ENCODE measurements around the gene PHACTR2.

Gene PHACTR2

DNA sequence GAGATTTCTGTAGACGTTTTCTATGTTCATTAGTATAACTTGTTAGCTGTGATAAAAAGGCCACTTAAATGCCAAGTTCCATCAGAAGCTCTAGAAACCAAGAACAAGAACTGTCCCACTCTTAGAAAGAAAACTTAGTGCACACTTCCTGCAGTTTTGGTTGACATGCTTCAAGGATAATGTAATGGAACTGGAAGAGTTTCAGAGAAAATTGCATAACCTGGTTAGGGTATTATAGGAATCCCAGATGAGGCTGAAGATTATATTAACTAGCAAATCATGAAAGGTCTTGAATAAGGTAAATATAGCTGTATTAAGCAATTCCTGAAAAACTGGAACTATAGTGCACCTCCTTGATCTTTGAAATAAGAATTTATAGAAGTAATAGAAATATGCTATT lies 1.8 kb upstream of the PHACTR2 start:
- no peak for DNase-seq

DNA sequence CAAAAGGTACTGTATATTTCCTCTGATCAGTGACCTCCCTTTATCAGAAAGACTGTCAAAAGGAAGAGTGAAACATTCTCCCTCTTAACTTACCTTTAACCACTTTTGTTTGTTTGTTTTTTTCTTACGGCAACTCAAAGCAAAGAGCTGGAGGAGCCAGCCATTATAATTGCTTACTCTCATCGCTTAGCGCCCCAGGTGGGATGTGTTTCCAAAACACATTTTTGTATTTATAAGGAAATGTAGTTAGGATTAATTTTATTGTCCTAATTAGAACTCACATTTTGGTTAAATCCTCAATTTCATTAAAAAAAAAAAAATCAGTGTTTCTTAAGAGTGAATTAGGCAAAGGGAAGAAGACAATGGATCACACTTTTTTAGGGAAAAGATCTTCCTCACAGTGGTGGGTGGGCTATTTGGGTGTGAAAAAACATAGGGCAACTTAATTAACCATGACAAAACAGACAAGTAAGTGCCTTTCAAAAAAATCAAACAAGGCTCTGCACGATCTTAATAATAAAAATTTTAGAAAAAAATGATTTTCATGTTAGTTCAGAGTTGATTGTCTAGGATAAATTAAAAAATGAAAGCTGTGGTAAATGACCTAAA lies 1.2 kb upstream of the PHACTR2 start:
- DNase-seq, result no peak

DNA sequence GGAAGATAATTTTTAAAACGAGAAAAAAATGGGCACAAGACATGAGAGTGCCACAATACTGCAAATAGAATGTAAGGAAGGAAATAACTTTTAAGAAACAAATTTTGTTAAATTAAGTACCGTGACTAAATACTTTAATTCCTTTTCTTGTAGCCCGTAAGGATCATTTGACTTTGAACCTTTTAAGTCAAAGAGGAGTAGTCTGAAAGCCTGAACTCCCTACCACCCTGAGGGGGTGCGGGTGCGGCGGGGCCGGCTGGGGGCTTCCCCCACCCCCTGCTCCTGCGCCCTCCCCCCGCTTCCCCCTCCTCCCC lies 231 bp upstream of the PHACTR2 start:
- no peak for DNase-seq

DNA sequence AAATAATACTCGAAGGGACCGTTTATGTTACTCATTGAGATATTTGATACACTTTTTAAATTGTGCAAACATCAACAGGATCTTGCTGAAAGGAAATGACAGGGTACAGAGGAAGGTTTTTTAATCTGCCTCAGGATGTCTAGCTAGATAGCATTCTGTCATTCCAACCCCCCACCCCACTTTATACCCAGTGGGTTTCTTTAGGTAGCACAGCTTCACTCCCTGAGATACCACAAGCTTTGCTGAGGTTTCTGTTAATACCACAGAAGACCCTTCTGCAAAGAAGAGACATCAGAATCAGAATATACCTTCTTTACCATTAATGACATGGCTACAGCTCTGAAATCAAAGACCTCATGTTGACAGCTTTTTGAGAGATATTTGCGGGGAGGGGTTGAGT lies 1.3 kb downstream of the PHACTR2 start:
- DNase-seq, result no peak

DNA sequence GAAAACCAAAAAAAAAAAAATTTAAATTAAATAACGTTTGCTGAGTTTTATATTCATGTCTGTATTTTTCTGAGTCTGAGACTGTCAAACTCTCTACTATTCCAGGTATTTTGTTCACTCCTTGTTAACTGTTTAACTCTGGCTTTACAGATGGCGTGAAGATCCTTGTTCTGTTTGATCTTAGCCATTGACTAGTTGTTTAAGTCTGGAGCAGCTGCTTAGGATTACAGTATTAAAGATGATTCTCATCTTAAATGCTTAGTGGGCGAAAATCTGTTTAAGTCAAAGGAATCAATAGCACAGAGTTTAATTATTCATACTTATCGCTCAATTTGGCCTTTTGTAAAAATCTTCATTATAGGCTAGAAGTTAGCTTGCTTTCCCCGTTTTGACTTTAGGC lies 2.4 kb downstream of the PHACTR2 start:
- no peak for DNase-seq

DNA sequence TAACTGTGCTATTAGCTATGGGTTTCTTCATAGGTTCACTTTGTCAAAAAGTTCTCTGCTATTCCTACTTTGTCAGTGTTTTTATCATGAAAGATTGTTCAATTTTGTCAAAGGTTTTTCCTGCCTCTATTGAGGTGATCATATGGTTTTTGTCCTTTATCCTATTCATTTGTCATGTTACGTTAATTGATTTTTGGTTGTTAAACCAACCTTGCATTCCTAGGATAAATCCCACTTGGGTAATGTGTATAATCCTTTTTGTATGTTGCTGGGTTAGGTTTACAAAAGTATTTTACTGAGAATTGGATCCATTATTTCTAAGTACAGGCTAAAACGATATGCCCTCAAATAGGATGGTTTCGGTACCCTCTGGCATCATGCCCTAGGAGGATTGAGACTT lies 5.0 kb downstream of the PHACTR2 start:
- no peak for DNase-seq

DNA sequence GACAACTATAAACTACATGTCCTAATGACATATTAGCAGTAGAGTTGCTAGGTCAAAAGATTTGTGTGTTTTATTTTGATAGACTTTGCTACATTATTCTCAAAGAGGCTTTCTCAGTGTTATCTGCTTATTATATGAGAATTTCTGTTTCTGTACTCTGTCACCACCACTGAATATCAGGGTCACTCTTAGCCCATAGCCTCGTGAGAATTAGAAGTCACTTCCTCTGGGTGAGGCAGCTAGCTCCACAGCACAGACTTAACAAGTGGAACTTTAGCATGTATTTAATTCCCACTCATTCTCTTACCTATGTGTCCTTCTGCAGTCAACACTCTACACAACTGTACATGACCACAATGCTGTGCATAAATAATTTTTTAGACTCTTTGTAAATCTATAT lies 6.7 kb downstream of the PHACTR2 start:
- no peak for DNase-seq

DNA sequence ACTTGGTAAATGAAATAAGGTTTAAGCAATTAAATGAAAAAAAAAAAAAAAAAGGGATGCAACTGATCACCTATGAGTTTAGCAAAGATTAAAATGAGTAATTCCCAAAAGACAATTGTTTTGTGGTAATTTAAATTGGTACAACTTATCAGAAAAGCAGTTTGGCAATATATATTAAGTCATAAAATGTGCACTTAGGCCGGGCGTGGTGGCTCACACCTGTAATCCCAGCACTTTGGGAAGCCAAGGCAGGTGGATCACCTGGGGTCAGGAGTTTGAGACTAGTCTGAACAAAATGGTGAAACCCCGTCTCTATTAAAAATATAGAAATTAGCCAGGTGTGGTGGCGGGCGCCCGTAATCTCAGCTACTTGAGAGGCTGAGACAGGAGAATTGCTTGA lies 7.9 kb downstream of the PHACTR2 start:
- no peak for DNase-seq

DNA sequence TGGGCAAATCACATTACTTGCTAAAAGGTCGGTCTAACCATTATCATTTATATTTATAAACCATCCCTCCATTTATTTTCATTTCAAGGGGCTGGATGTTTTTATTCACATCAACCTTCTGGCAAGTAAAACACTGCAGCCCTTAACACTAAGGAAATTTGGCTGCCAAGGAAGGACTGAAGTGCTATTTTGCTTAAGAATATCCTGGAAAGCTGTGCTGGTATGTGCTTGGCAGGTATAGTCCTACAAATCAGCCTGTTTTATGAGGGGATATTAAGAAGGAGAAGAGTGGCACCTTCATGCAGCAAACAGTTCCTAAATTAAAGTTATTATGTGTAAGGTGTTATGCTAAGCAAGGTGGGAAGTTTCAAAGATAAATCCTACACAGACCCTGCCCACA lies 9.8 kb downstream of the PHACTR2 start:
- DNase-seq, result no peak

DNA sequence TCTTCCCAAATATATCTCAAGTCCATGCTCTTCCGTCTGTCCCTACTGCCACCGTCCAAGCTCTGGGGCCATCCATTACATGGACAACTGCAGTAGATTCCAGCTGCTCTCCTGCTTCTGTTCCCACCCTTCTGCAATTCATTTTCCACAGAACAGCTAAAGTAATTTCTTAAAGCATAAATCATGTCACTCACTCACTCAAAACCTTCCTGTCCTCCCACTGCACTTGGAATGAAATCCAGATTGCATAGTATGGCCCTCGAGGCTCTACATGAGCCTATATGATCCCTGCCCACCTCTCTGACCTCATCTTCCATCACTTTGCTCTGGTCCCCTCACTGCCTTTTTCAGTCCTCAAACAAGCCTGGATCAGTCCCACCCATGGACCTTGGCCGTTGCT lies 10.9 kb downstream of the PHACTR2 start:
- DNase-seq, result no peak

DNA sequence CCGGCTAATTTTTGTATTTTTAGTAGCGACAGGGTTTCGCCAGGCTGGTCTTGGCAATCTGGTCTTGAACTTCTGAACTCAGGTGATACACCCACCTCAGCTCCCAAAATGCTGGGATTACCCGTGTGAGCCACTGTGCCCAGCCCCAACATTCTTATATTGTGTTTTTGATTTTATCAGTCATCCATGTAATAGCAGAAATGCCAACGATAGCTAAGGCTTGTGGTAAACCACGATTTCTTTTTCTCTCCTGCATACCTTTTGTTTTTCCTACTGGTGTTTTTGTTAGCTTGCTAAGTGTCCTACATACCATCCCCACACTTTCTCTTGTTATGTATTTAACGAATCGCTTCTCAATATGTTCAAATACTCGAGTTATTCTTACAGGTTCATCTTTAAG lies 12.1 kb downstream of the PHACTR2 start:
- no peak for DNase-seq

DNA sequence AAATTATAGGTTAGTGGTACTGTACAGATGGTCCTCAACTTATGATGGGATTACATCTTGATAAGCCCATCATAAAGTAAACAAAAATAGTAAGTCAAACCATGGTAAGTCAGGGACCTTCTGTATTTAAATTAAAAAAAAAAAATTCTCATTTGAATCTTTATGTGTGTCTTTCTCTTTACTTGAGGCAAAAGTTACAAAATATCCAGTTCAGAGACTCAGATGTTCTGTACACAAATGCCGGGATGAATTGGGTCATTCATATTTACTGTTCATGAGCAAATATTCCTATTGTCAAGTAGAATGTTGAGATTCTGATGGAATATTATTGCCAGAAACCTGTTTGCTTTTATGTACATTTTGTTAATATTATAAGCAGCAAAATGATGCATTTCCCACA lies 13.4 kb downstream of the PHACTR2 start:
- DNase-seq, result no peak

DNA sequence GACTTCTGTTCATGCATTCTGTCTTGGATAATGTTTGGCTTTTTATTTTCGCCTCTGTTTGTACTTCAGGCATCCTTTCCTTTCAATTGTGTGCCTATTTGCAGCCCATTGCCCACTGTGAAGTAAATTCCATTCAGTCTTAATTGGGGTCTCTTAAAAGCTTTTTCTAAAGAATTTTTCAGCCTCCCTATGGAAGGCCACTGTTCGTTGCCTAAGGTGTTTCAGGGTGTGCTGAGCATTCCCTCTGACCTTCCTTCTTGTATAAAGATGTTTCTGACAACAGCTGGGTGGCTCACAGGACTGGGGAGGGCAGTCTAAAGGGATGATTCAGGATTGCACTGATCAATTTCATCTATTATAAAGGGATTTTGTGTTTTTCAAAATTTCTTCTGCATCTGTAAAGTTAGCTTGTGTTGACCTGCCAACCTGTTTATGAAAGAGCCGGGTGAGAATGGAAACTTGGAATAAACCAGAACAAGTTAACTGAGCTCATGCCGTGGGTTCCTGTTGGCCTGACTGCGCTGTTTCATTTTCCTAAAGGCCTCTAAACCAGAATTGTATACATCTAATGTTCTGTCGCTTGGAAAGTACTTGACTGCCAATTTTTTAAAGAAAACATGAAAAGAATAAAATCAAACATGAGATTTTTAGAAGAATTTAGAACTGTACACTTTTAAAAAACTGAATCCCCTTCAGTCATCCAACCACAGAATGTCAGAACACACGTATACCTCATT lies 14.3 kb downstream of the PHACTR2 start:
- no peak for DNase-seq

DNA sequence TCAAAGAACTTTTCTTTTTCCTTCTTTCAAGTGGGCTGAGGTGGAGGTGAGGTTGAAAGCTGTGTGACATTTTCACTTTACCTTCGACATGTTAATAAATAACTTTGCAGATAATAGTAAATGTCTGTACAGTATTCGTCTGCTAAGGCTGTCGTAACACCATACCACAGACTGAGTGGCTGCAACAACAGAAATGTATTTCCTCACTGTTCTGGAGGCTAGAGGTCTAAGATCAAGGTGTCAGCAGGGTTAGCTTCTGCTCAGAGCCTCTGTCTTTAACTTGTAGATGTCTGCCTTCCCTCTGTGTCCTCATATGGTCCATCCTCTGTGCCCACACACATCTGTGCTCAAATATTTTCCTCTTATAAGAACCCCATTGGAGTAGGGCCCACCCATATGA lies 14.9 kb downstream of the PHACTR2 start:
- no peak for DNase-seq

DNA sequence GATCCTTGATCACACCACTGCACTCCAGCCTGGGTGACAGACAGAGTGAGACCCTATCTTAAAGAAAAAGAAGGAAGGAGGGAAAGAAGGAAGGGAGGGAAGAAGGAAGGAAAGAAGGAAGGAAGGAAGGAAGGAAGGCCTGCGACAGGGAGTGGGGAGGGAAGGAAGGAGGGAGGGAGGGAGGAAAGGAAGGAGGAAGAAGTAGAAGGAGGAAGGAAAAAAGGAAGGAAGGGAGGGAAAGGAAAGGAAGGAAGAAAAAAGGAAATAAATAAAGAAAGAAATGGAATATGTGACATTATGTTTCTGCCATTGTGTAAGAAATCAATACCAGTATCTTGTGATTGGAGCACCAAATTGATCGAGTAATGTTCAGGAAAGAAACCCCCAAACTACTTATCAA lies 16.2 kb downstream of the PHACTR2 start:
- no peak for DNase-seq

DNA sequence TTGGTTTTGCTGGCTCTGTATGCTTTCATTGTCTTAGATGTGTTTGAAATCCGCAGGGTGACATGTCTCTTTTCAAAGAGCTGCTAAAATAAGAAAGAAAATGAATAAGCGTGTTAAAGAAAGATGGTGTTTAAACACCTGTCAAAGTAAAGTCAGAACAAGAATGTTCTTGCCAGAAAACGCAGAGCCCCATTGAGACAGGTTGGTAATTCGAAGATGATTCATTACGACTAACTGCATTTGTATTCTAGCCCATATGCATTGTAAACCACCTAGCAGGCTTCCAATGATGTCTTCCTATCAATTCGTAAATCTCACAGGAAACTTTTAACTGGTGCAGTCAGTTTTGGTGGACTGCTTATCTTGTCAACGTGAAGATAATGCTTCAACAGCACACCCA lies 16.8 kb downstream of the PHACTR2 start:
- no peak for DNase-seq

DNA sequence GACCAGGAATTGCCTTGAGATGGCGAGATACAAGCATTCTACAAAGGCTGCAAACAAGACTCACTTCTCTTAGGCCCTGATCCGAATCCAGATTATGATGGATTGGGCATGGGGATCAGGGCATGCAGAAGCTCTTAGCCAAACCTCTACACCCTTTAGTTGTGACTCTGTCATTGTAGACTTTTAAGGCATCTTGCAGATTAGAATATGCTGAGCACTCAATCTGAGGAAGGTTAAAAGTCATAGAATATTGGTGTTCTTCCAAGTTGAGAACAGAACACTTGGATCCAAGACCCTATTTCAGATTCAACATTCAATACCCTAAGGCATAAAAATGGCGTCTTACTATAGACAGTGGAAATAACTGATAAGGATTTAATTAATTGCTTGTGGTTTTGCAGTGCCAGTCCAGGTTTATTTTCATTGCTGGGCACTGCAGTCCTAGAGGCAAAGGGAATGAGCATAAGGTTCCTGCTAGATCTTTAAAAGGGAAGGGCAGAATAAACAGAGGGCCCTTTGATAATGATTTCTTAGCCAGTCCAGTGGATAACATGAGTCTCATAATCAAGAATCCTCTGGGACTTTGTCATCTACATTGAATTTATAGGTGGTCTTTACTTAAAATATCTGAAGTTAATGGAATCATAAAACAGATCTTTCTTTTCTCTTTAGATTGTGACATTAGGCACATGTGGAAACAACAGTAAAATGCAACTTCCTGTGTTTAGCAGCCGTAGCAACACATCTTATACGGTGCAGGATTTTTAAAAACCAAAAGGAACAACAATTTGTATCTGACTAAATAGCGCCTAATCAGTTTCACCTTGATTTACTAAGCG lies 17.6 kb downstream of the PHACTR2 start:
- no peak for DNase-seq

DNA sequence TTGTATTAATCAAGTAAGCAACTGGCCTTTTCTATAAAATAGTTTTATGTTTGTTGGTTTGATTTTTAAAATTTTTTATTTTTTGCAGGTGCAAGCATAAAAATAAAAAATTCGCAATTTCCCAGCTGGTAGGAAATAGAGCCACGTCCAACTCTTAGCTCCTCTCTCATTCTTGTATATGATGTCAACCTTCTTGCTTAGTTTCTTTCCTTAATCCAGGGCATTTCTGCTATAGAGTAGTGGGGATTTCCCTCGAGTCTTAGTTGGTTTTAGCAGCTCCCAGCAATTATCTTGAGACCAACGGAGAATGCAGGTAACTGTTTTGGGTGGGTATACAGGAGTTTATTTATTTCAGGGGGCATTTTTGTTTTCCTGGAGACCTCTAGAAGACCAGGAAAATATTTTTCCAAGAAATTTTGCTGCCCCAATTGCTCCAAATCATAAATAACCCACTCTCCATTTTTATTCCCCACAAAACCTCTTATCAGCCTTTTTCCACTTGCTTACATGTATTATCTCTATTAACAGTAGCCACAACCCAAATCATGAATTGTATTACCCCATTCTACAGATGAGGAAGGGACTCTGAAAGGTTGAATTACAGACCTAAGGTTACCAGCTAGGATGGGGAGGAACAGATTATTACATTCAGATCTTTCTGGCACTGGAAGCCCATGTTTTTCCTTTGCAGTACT lies 18.4 kb downstream of the PHACTR2 start:
- DNase-seq, result no peak

DNA sequence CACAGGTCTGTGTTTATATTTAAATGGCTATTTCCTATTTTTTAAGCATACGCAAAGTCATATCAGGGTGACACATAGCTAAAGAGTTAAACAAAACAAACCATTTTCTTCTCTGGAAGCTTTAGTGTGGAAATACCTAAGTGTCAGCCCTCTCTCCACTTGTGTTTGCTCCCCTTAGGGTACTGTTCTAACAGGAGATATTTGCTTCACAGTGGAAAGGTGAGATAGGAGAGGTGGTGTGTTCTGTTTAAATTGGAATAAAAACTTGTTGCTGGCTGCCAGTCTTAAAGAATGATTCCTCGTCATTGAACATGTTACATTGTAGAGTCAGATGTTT lies 18.9 kb downstream of the PHACTR2 start:
- DNase-seq, result no peak

DNA sequence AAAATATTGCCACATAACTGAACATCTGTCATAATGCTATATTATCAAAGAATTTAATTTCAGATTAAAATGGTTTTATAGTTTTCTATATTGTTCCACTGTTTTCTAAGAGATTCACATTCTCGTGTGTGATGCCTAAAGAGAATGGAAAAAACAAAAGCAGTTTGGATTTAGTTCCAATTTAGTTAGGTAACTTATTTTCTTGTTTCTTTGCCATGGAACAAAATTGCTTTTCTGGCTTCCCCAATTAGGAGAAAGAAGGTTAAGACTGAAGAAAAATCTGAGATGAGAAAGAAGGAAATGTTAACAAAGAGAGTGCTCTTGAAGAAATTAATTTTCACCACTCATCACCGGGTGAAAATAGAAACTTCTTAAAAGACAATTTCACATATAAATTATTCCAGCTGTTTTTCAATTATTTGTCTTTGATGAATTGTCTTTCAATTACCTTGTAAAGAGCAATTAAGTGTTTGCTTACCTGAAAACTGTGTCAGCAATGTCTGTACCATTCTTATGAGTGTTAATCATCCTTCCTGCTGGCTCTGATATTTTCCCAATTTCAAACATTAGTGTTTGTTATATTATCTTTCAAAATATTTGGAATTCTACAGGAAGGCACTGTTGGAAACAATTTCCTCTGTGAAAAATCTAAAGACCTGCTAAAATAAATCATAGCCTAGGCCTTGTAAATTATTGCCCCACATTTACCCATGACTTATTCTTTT lies 19.5 kb downstream of the PHACTR2 start:
- no peak for DNase-seq

DNA sequence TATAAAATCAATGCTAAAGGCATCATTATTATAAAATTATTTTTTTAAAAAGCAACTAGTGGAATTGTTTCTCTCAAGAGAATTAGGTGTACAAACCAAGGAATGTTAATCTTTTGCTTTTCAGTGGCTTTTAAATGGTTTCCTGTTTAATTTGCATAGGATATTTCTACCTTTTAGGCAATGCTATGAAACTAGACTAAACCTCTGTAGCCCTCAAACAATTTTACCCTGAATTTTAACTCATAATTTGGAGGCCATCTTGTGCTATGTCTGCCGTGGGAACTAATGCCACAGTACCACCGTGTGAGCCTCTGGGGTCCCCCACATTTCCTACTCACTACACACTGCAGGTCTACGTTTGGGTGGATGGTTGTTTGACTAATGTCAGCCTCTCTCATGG lies 20.6 kb downstream of the PHACTR2 start:
- no peak for DNase-seq

DNA sequence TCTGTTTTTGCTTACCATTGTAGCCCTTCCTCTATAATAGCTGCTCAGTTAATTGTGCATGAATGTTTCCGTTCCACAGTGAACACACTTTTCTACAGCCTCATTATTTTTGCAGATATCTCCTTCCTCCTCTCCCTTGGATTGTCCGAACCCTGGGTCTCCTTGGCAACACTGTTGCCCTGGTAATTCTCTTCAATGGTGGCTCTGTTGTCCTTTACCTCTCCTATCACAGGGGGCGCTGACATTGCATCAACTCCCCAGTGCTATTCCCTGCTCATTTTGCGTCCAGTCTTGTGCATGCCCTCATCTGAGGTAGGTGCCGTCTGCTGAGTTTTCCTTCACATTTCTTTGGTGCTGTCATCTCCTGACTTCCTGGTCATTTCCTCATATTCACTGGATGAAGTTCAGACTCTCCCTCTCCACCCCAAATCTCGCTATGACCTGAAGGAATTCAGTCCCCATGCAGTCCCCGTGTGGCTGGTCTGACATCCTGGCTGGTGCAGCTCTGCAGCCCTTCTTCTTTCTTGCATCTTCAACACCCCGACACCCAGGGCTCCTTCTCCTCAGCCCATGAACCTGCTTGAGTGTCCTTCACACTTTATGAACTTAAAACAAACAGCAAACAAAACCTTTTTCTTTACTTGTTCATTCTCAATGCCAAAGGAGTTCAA lies 21.1 kb downstream of the PHACTR2 start:
- no peak for DNase-seq

DNA sequence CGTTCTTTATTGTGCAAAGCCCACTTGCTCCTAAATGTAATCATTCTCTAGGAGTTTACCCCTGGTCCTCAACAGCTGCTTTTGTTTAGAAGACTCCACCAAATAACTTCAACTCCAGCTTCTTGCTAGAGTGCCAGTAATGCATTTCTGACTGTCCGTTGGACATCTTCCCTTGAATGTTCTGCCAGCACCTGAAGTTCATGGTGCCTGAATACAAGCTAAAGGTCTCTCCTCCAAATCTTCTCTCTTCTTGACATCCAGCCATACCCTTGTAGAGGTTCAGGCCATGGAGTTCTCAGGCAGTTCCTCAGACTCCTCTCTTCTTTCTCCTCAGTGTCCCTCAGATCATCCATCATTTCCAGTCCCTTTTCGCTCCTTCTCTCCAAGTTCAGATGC lies 21.7 kb downstream of the PHACTR2 start:
- no peak for DNase-seq

All from activated T-cell treated with anti-CD3 and anti-CD28 coated beads, Interleukin-2, amount 50 U/mL, for 48 hours (primary cell).